Gastroesophageal sphincter (tissue), 3 donors: ENCODE data around the gene SCAPER.

Experiments used
- EP300 ChIP-seq: sonication (generic); formaldehyde crosslinking; IDR thresholded peaks from one replicate; pipeline ENCODE4 v1.6.1; 2017; ENCODE audit warnings: antibody characterized with exemption, mild to moderate bottlenecking
- POLR2A ChIP-seq, 2 donors: fragments of 450-650 bp; IDR thresholded peaks; one replicate each; pipeline ENCODE4 v1.6.1; 2017; ENCODE audit warnings: antibody characterized with exemption in 2 of 2, mild to moderate bottlenecking in 2 of 2, moderate library complexity in 1 of 2
- TF ChIP-seq, protein P1 (sequence below), 4 experiments: fragments of 200-600 bp in 2 of 4; fragments of 450-650 bp in 2 of 4; sonication (generic) in 1 of 4; IDR thresholded peaks; one replicate each; pipeline ENCODE4 v1.5.1; 2017 to 2019; ENCODE audit warnings: antibody characterized with exemption in 4 of 4, mild to moderate bottlenecking in 2 of 4, moderate library complexity in 2 of 4

DNA sequence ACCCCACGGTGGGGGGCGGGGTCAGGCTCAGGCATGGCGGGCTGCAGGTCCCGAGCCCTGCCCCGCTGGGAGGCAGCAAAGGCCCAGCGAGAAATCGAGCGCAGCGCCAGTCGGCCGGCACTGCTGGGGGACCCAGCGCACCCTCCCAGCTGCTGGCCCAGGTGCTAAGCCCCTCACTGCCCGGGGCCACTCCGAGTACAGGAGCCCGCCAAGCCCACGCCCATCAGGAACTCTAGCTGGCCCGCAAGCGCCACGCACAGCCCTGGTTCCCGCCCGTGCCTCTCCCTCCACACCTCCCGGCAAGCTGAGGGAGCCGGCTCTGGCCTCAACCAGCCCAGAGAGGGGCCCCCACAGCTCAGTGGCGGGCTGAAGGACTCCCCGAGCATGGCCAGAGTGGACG lies 29.2 kb downstream of the SCAPER start:
- no peak for TF ChIP-seq POLR2A (IDR thresholded peaks at IDR 0.05)
- TF ChIP-seq, protein P1, sequence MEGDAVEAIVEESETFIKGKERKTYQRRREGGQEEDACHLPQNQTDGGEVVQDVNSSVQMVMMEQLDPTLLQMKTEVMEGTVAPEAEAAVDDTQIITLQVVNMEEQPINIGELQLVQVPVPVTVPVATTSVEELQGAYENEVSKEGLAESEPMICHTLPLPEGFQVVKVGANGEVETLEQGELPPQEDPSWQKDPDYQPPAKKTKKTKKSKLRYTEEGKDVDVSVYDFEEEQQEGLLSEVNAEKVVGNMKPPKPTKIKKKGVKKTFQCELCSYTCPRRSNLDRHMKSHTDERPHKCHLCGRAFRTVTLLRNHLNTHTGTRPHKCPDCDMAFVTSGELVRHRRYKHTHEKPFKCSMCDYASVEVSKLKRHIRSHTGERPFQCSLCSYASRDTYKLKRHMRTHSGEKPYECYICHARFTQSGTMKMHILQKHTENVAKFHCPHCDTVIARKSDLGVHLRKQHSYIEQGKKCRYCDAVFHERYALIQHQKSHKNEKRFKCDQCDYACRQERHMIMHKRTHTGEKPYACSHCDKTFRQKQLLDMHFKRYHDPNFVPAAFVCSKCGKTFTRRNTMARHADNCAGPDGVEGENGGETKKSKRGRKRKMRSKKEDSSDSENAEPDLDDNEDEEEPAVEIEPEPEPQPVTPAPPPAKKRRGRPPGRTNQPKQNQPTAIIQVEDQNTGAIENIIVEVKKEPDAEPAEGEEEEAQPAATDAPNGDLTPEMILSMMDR (IDR thresholded peaks at IDR 0.05): no peak
- TF ChIP-seq EP300: no peak
